ENCODE data around the gene SPEN.
"Not testable (repeated sequence)": the region's sequence is repeated elsewhere in the genome, so short reads cannot be mapped to it uniquely, and the experiment has no call there.

SPEN gene

DNA sequence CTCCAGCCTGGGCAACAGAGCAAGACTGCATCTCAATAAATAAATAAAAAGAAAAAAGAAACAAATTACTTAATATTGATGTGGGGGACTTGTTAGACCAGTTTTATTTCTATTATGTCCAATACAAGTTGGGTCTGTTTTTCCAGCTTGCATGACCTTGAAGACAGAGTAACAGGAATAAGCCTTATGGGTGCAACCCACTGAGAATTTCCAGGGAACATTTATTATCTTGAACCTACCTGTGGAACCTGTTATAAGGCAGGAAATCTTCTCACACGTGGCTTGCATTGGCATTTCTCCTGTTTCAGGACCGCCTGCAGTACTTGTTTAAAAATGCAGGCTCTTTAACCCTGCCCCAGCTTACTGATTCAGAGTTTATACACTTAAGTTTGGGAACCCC is 64.4 kb downstream of the SPEN start:
- DNase-seq (ENCODE audit: low spot score): no peak
- in situ Hi-C loops (cut with MboI; ENCODE audit: low pct_unique_long_range_greater_than_20kb, low sequenced_read_pairs, unreplicated experiment): no loop called here
- TF ChIP-seq, protein P1, sequence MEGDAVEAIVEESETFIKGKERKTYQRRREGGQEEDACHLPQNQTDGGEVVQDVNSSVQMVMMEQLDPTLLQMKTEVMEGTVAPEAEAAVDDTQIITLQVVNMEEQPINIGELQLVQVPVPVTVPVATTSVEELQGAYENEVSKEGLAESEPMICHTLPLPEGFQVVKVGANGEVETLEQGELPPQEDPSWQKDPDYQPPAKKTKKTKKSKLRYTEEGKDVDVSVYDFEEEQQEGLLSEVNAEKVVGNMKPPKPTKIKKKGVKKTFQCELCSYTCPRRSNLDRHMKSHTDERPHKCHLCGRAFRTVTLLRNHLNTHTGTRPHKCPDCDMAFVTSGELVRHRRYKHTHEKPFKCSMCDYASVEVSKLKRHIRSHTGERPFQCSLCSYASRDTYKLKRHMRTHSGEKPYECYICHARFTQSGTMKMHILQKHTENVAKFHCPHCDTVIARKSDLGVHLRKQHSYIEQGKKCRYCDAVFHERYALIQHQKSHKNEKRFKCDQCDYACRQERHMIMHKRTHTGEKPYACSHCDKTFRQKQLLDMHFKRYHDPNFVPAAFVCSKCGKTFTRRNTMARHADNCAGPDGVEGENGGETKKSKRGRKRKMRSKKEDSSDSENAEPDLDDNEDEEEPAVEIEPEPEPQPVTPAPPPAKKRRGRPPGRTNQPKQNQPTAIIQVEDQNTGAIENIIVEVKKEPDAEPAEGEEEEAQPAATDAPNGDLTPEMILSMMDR (IDR thresholded peaks at IDR 0.05; ENCODE audit: extremely low read depth, insufficient read depth, missing control alignments): no peak

- DNase-seq (ENCODE audit: low spot score); in situ Hi-C loops (cut with MboI; ENCODE audit: low pct_unique_long_range_greater_than_20kb, low sequenced_read_pairs, unreplicated experiment): not testable (repeated sequence)
Measured at GRCh38 chr1:15913607-15914006, 66.1 kb downstream of the SPEN start.

DNA sequence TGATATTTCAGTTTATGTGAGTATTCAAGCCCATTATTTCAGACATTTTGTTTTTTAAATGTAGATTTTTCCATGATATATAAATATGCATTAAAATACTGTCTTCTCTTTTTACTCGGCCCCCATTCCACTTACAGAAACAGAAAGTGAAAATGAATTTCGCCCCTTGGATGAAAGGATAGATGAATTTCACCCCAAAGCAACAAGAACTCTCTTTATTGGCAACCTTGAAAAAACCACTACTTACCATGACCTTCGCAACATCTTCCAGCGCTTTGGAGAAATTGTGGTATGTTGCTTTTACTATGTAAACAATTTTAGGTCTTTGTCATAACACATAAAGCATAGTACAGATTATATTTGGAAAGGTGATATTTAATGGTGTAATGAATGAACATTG is 68.5 kb downstream of the SPEN start:
- no peak for DNase-seq (ENCODE audit: low spot score)
- TF ChIP-seq, protein P1 (IDR thresholded peaks at IDR 0.05; ENCODE audit: extremely low read depth, insufficient read depth, missing control alignments): no peak
- in situ Hi-C loops (cut with MboI; ENCODE audit: low pct_unique_long_range_greater_than_20kb, low sequenced_read_pairs, unreplicated experiment): no loop called here

GRCh38 chr1:15916417-15916816 is 68.9 kb downstream of the SPEN start:
- no peak for DNase-seq (ENCODE audit: low spot score)
- TF ChIP-seq, protein P1 (IDR thresholded peaks at IDR 0.05; ENCODE audit: extremely low read depth, insufficient read depth, missing control alignments): no peak
- in situ Hi-C loops (cut with MboI; ENCODE audit: low pct_unique_long_range_greater_than_20kb, low sequenced_read_pairs, unreplicated experiment): no loop called here

DNA sequence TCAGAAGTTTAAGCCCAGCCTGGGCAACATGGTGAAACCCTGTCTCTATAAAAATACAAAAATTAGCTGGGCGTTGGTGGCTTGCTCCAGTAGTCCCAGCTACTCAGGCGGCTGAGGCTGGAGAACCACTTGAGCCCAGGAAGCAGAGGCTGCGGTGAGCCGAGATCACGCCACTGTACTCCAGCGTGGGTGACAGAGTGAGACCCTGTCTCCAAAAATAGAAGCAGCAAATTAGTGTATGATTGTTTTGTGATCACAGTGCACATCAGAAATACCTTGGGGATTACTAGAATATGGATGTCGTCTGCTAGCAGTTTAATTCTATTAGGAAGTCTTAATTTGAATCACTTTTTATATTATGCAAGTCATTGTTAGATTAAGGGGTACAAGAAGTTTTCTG is 69.4 kb downstream of the SPEN start:
- DNase-seq (ENCODE audit: low spot score): peak; percentile 21
- in situ Hi-C loops (cut with MboI; ENCODE audit: low pct_unique_long_range_greater_than_20kb, low sequenced_read_pairs, unreplicated experiment): no loop called here
- TF ChIP-seq, protein P1 (IDR thresholded peaks at IDR 0.05; ENCODE audit: extremely low read depth, insufficient read depth, missing control alignments): no peak

- in situ Hi-C loops (cut with MboI; ENCODE audit: low pct_unique_long_range_greater_than_20kb, low sequenced_read_pairs, unreplicated experiment): no loop called here
- peak; percentile 70 for DNase-seq (ENCODE audit: low spot score)
- TF ChIP-seq, protein P1 (IDR thresholded peaks at IDR 0.05; ENCODE audit: extremely low read depth, insufficient read depth, missing control alignments): no peak
Measured at GRCh38 chr1:15918962-15919715, 71.6 kb downstream of the SPEN start.

- in situ Hi-C loops (cut with MboI; ENCODE audit: low pct_unique_long_range_greater_than_20kb, low sequenced_read_pairs, unreplicated experiment): no loop called here
- TF ChIP-seq, protein P1 (IDR thresholded peaks at IDR 0.05; ENCODE audit: extremely low read depth, insufficient read depth, missing control alignments): no peak
- DNase-seq (ENCODE audit: low spot score): no peak
Measured at GRCh38 chr1:15923241-15923640, 75.7 kb downstream of the SPEN start.

DNA sequence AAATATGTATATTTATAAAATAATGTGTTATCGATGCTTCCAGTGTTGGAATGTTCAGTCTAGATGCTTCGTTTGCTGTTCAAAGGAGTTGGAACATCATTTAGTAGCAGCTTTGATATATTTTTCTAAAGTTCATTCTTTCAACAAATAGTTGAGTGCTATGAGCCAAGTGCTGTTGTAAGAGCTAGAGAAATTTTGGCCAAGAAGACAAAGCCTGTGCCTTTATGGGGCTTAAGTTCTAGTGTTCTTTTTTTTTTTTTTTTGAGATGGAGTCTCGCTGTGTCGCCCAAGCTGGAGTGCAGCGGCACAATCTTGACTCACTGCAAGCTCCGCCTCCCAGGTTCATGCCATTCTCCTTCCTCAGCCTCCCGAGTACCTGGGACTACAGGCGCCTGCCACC is 78.9 kb downstream of the SPEN start:
- DNase-seq (ENCODE audit: low spot score); in situ Hi-C loops (cut with MboI; ENCODE audit: low pct_unique_long_range_greater_than_20kb, low sequenced_read_pairs, unreplicated experiment): not testable (repeated sequence)
